Measurements from ENCODE around the gene CRK.
A peak's percentile ranks its signal among the peaks of the same experiment; 100 is the strongest.
"Not testable (repeated sequence)": the region's sequence is repeated elsewhere in the genome, so short reads cannot be mapped to it uniquely, and the experiment has no call there.

Gene CRK

DNA sequence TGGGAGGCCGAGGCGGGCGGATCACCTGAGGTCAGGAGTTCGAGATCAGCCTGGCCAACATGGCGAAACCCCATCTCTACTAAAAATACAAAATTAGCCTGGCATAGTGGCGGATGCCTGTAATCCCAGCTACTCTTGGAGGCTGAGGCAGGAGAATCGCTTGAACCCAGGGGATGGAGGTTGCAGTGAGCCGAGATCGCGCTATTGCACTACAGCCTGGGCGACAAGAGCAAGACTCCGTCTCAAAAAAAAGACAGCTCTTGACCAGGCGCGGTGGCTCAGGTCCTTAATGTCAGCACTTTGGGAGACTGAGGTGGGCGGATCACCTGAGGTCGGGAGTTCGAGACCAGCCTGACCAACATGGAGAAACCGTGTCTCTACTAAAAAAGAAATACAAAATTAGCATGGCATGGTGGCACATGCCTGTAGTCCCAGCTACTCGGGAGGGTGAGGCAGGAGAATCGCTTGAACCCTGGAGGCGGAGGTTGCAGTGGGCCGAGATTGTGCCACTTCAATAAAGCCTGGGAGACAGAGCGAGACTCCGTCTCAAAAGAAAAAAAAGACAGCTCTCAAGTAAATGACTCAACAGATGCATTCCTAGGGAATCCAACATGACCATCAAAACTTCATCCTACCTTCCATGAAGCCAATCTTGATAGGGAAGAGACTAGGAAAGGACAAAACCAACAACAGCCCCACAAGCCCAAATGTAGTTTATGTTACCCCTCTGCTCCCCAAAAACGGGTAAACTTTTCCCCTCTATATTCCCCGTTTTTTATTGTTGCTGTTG lies 60.0 kb downstream of the CRK start:
- FAIRE-seq; DNase-seq (ENCODE audit: extremely low spot score, insufficient read length, low read depth): not testable (repeated sequence)

DNA sequence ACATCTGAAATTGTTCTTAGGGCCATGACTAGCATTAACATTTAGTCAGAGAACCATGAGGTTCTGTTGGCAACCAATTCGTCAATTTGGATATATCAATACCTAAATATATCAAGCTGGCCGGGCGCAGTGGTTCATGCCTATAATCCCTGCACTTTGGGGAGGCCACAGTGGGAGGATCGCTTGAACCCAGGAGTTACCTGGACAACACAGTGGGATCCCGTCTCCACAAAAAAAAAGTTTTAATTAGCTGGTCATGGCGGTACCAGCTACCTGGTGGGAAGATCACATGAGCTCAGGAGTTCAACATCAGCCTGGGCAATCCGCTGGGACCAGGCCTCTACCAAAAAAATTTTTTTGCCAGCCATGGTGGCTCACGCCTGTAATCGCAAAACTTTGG lies 64.5 kb downstream of the CRK start:
- DNase-seq (ENCODE audit: extremely low spot score, insufficient read length, low read depth) (no peak), FAIRE-seq (no peak)

DNA sequence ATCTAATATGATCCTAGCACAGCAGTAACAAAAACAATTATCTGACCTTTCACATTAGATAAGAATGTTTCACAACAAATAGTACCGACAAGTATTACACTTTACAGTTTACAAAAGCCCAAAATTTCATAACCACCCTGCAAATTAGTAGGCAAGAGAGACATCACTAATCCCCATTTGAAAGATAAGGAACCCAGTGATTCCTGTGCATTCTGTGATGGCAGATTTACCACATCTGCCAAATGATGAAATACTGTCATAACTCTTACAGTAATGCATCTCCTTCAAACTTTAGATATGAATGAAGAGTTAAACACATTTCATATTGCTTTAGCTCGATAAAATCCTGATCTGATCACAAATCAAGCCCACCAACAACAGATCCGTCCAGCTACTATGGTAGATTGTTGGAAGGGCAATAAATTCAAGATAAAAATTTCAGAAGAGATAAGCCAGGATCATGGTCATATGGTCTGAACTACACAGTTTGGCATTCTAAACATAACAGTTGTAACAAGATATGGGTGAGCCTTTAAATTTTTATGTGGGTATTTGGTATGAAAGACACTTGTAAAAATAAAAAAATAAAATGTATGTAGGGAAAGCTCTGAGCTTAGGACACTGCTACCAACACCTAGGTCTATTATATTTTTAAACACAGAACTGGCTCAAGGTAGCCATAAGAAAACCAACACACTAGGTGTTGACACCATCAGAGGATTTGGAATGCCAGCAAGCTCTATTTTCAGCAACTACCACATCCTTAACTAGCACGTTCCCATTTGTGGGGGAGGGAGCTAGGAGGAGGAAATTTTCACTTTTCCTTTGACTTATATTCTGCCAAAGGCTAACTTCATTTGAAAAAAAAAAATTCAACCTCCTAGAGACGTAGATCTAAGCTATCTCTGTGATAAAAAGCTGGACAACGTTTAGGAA lies 65.3 kb downstream of the CRK start:
- DNase-seq (ENCODE audit: extremely low spot score, insufficient read length, low read depth) = no peak
- no peak for FAIRE-seq

DNA sequence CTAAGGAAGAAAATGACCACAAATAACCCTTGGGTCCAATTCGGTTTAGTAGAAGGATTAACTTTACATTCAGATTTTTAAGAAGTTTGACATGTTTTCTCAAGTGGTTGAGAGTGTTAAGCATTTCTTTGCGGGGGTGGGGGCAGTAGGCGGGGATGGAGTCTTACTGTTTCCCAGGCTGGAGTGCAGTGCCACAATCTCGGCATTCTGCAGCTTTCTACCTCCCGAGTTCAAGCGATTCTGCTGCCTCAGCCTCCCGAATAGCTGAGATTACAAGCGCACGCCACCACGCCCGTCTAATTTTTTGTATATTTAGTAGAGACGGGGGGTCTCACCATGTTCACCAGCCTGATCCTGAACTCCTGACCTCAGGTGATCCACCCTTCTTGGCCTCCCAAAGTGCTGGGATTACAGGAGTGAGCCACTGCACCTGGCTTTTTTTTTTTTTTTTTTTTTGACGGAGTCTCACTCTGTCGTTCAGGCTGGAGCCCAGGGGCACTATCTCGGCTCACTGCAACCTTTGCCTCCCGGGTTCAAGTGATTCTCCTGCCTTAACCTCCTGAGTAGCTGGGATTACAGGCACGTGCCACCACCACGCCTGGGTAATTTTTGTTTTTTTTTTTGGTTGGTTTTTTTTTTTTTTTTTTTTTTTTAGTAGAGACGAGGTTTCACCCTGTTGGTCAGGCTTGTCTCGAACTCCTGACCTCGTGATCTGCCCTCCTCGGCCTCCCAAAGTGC lies 68.4 kb downstream of the CRK start:
- FAIRE-seq; DNase-seq (ENCODE audit: extremely low spot score, insufficient read length, low read depth): not testable (repeated sequence)

DNA sequence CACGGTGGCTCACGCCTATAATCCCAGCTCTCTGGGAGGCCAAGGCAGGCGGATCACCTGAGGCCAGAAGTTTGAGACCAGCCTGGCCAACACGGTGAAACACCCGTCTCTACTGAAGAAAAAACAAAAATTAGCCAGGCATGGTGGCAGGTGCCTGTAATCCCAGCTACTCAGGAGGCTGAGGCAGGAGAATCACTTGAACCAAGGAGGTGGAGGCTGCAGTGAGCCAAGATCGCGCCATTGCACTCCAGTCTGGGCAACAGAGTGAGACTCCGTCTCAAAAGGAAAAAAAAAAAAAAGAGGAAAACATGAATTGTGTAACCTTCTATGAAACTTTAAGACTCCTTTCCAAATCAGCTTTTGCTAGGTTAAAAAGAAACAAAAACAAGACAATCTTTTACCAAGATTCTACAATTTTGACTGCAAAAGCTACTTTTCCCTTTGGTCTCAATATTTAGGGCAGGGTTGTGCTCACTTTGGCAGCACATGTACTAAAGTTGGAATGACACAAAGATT lies 69.3 kb downstream of the CRK start:
- not testable (repeated sequence) for DNase-seq (ENCODE audit: extremely low spot score, insufficient read length, low read depth); FAIRE-seq

DNA sequence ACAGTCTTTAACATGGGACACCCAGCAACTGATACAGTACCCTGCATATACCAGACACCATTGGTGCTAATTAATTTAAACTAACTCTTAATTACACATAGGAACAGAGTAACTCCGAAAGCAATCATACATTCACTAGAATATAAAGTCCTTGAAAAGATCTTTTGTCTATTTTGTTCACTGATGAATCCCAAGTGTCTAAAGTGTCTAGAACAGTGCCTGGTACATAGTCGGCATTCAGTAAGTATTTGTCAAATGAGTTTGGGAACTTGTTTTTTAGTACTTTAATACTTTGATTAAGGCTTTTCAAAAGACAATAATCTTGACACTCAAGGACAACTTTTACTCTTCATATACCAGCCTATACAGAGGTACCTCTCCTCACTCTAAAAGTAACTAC lies 69.8 kb downstream of the CRK start:
- FAIRE-seq = no peak

DNA sequence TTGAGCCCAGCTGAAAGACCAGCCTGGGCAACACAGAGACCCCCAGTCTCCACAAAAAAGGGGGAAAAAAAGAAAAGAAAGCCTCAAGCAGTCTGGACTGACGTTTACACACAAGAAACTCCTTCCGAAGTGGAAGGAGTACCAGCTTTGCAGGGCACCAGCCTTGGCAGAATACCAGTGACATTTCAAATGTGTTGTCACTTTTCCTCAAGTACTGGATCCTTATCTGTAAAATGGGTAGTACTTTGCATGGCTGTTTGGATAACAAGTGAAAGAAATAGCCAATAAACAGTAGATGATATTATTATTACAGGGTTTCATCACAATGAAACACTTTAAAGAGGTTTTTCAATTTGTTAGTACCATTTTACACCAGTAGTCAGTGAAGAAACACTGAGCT lies 70.2 kb downstream of the CRK start:
- DNase-seq (ENCODE audit: extremely low spot score, insufficient read length, low read depth) (no peak), FAIRE-seq (no peak)

More for the DNA sequence above, 69.8 kb downstream of the CRK start:
- no peak for DNase-seq (ENCODE audit: extremely low spot score, insufficient read length, low read depth)

DNA sequence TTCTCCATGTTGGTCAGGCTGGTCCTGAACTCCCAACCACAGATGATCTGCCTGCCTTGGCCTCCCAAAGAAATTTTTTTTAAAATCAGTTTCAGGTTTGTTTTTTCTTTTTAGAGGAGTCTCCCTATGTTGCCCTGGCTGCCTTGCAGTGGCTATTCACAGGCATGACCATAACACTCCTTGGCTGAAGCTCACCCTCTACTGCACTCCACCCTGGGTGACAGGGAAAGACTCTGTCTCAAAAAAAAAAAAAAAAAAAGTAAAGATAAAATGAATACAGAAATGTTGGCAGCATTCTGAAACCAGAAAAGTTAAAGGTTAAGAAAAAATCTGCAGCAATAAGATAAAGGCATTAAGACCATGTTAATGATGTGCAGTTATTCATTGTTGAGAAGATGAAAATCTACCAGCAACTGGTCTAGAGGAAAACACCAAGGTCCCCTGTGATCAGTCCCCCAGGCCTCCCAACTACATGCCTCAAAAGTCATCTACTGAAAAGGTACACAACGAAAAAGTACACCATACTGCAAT lies 71.1 kb downstream of the CRK start:
- DNase-seq (ENCODE audit: extremely low spot score, insufficient read length, low read depth) = no peak
- no peak for FAIRE-seq

DNA sequence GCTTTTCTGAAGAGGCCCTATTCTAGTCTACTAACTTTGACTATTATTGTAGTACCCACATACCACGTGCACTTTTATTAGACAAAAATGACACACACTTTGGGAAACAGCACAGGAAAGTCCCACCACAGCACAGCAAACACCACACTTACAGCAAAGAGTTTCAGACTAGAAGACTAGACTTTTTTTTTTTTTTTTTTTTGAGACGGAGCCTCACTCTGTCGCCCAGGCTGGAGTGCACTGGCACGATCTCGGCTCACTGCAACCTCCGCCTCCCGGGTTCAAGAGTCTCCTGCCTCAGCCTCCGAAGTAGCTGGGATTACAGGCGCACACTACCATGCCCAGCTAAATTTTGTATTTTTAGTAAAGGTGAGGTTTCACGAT lies 76.1 kb downstream of the CRK start:
- DNase-seq (ENCODE audit: extremely low spot score, insufficient read length, low read depth) (no peak), FAIRE-seq (no peak)

DNA sequence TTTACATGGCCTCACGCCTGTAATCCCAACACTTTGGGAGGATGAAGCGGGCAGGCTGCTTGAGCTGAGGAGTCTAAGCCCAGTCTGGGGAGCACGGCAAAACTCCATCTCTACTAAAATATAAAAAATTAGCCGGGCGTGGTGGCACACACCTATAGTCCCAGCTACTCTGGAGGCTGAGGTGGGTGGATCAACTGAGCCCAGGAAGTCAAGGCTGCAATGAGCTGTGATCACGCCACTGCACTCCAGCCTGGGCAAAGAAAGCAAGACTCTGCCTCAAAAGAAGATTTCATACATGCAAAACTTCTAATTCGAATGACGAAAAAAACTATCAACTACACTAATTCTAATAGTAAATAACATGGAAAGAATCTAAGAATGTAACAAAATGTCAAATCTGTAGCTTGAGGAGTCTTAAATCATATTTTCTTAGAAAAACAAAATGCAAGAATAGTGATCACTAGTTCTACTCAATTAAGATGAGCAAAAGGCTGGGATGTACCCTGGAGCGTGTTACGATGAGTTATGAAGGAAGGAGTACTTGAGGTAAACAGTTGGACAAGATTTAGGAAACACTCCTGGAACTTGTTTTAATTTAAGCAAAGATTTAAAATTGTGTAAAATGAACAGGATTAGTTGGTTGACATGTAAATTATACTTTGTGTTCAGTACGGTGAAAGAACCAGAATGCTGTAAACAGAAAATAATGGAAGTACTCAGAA lies 76.7 kb downstream of the CRK start:
- DNase-seq (ENCODE audit: extremely low spot score, insufficient read length, low read depth) = no peak
- FAIRE-seq = no peak

DNA sequence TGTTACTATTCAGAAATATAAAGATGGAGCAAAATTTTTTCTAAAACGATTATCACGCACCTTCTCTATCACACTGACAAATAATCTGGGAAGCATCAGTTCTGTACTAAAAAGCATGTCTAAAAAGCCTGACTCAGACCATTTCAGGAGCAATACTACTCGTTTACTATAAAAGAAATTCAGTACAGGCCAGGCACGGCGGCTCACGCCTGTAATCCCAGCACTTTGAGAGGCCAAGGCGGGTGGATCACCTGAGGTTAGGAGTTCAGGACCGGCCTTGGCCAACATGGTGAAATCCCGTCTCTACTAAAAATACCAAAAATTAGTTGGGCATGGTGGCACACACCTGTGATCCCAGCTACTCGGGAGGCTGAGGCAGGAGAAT lies 77.6 kb downstream of the CRK start:
- FAIRE-seq; DNase-seq (ENCODE audit: extremely low spot score, insufficient read length, low read depth): not testable (repeated sequence)

DNA sequence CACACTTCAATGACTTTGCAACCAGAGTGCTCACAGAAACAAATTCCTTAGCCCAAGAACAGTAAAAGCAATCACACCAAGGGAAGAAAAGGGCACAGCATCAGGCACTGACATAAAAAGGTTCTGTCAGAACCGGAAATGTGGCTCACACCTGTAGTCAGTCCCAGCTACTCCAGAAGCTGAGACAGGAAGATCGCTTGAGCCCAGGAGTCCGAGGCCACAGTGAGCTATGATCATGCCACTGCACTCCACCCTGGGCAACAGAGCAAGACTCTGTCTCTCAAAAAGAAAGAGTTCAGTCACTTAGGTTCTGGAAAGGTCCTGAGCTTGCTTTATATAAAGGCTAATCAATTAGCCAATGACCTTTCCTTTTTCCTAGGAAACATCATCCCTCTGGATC lies 78.7 kb downstream of the CRK start:
- no peak for DNase-seq (ENCODE audit: extremely low spot score, insufficient read length, low read depth)
- FAIRE-seq = peak; percentile 15

DNA sequence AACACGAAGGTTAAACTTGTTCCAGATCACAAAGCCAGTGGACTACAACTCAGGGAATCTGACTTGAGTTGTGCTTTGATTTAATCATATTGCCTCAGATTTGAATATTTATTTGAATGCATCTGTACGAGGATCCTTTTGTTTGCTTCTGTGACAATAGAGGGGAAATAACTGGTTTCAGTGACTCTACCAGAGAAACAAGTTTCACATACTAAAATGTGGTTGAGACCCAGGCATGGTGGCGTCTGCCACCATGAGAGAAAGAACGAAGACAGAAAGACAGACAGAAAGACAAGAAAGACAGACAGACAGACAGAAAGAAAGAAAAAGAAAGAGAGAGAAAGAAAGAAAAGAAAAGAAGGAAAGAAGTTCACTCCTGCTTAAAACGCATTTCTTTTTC lies 80.0 kb downstream of the CRK start:
- DNase-seq (ENCODE audit: extremely low spot score, insufficient read length, low read depth) (no peak), FAIRE-seq (no peak)

DNA sequence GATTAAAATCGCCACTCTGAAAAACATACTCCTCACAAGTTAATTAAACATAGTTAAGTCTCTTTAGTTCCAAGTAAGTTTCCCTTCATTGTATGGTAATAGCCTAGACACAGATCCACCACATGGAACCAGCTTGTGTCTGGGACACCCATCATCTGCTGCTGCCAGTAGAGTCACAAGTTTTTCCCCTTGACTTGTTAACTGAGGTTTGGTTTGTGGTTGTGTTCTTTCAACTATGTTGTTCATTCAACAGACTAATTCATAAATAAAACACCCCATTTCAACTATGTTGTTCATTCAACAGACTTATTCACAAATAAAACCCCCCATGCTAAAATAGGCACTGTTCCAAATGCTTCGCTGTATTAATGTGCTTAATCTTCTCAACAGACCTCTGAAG lies 80.4 kb downstream of the CRK start:
- peak; percentile 69 for FAIRE-seq
- no peak for DNase-seq (ENCODE audit: extremely low spot score, insufficient read length, low read depth)

DNA sequence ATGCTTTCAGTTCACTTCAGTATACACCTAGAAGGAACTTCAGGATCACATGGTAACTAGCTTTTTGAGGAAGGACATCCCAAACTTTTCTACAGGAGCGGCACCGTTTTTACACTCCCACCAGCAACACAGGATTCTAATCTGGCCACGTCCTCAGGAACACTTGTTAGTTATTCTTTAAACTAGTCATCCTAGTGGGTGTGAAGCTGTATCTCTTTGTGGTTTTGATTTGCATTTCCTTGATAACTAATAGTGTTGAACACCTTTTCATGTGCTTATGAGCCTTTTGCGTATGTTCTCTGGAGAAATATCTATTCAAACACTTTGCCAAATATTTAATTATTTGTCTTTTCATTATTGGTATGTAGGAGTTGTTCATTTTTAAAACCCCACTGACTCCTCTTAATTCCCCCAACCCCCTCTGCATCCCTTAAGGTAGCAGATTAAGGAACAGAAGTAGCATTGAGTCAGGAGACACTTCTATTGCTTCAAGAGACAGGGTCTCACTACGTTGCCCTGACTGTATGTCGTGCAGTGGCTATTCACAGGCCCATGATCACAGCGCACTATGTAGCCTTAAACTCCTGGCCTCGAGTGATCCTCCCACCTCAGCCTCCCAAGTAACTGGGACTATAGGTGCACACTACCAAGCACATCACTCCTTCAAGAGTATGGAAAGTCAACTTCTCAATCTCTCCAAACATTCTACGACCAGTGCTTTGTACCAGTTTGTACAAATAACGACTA lies 81.4 kb downstream of the CRK start:
- DNase-seq (ENCODE audit: extremely low spot score, insufficient read length, low read depth) (no peak), FAIRE-seq (peak; percentile 88)

DNA sequence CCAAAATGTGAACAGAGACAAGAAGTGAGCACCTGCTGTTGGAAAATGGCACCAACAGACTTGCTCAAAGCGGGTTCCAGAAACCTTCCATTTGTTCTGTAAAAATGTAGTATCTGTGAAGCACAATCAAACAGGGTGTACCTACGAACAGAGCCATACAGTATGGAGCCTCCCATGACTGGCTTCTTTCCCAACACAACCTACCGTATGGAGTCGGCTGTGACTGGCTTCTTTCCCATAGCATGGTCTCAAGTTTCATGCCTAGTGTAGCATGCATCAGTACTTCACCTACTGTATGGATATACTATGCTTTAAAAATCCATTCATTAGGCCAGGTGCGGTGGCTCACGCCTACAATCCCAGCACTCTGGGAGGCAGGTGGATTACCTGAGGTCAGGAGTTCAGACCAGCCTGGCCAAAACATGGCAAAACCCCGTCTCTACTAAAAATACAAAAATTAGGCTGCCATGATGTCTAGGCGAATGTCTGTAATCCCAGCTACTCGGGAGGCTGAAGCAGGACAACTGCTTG lies 82.3 kb downstream of the CRK start:
- FAIRE-seq (no peak), DNase-seq (ENCODE audit: extremely low spot score, insufficient read length, low read depth) (no peak)

DNA sequence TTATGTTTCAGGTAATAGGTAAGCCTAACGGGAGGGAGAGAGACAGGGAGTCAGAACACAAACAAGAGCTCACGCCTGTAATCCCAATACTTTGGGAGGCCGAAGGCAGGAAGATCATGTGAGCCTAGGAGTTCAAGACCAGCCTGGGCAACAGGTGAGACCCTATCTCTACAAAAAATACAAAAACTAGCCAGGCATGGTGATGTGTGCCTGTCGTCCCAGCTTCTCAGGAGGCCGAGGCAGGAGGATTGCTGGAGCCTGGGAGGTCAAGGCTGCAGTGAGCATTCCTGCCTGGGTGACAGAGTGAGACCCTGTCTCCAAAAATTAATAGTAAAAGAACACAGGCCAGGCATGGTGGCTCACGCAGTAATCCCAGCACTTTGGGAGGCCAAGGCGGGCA lies 83.4 kb downstream of the CRK start:
- DNase-seq (ENCODE audit: extremely low spot score, insufficient read length, low read depth) (no peak), FAIRE-seq (no peak)

DNA sequence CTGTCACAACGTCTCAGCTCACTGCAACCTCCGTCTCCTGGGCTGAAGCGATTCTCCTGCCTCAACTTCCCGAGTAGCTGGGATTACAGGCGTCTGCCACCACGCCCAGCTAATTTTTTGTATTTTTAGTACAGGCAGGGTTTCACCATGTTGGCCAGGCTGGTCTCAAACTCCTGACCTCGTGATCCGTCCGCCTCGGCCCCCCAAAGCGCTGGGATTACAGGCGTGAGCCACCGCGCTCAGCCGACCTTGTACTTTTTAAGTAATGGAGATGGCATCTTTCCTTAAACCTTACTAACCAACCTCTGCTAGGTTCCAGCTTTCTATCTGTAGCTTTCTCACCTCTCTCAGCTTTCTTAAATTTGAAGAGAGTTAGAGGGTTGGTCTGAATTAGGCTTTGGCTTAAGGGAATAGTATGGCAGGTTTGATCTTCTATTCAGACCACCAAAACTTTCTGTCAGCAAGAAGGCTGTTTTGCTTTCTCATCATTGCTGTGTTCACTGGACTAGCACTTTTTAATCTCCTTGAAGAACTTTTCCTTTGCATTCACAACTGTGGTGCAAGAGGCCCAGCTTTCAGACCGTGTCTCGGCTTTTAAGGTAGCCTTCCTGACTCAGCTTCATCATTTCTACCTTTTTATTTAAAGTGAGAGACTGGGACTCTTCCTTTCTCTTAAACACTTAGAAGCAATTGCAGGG lies 84.0 kb downstream of the CRK start:
- no peak for DNase-seq (ENCODE audit: extremely low spot score, insufficient read length, low read depth)
- FAIRE-seq = no peak
